ENCODE results near the gene NSMCE4A.

- no peak for TF ChIP-seq POLR2A (IDR thresholded peaks at IDR 0.05)
- TF ChIP-seq, protein P1, sequence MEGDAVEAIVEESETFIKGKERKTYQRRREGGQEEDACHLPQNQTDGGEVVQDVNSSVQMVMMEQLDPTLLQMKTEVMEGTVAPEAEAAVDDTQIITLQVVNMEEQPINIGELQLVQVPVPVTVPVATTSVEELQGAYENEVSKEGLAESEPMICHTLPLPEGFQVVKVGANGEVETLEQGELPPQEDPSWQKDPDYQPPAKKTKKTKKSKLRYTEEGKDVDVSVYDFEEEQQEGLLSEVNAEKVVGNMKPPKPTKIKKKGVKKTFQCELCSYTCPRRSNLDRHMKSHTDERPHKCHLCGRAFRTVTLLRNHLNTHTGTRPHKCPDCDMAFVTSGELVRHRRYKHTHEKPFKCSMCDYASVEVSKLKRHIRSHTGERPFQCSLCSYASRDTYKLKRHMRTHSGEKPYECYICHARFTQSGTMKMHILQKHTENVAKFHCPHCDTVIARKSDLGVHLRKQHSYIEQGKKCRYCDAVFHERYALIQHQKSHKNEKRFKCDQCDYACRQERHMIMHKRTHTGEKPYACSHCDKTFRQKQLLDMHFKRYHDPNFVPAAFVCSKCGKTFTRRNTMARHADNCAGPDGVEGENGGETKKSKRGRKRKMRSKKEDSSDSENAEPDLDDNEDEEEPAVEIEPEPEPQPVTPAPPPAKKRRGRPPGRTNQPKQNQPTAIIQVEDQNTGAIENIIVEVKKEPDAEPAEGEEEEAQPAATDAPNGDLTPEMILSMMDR (IDR thresholded peaks at IDR 0.05 in 4 of 5, conservative IDR thresholded peaks at IDR 0.05 in 1 of 5): no peak
These were observed 46.5 kb downstream of the NSMCE4A start for GRCh38 chr10:121928528-121928884.
